ENCODE data around the gene ANKS1B. TPM values are rescaled to one million over a fixed set of nuclear protein-coding genes. Genes with fewer than 3 reads are reported as not detected.

Gene ANKS1B
- total RNA-seq, 1 experiment from 2014 or later: 5.8 TPM

DNA sequence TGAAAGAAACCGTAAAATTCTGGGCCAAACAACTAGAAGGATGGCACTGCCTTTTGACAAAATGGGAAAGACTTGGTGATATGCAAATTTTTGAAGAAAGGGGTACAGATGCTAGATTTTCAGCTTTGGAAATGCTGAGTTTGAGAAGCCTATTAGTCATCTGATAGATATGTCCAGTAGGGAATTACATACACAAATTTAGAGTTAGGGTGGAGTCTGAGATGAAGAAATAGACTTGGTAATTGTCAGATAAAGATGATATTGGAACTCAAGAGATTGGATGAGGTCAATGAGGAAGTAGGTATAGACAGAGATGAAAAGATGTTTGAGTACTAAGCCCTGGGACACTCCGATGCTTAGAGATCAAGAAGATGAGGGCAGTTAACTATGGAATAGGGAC, 184.1 kb downstream of the ANKS1B start:
- Mint-ChIP-seq H3K4me1 (no peaks in the 10 kb centered on the region), H3K4me3 (no peak overlapping the region), H3K27me3 (ENCODE audit: low read depth) (no peaks in the 10 kb centered on the region), H3K9me3 (no peaks in the 10 kb centered on the region), H3K36me3 (no peaks in the 10 kb centered on the region), H3K27ac (no peak overlapping the region)
- TF ChIP-seq CDX4 (CRISPR knock-in tag; IDR thresholded peaks at IDR 0.05; ENCODE audit: borderline replicate concordance): no peak
- TF ChIP-seq, protein P1, sequence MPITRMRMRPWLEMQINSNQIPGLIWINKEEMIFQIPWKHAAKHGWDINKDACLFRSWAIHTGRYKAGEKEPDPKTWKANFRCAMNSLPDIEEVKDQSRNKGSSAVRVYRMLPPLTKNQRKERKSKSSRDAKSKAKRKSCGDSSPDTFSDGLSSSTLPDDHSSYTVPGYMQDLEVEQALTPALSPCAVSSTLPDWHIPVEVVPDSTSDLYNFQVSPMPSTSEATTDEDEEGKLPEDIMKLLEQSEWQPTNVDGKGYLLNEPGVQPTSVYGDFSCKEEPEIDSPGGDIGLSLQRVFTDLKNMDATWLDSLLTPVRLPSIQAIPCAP (CRISPR knock-in tag; IDR thresholded peaks at IDR 0.05): no peak
- no peak for TF ChIP-seq ATF1 (CRISPR knock-in tag; IDR thresholded peaks at IDR 0.05)
- no peak for TF ChIP-seq ZNF121 (CRISPR knock-in tag; IDR thresholded peaks at IDR 0.05)
- no peak for TF ChIP-seq ATF3 (CRISPR knock-in tag; conservative IDR thresholded peaks at IDR 0.05)
- TF ChIP-seq, protein P2, sequence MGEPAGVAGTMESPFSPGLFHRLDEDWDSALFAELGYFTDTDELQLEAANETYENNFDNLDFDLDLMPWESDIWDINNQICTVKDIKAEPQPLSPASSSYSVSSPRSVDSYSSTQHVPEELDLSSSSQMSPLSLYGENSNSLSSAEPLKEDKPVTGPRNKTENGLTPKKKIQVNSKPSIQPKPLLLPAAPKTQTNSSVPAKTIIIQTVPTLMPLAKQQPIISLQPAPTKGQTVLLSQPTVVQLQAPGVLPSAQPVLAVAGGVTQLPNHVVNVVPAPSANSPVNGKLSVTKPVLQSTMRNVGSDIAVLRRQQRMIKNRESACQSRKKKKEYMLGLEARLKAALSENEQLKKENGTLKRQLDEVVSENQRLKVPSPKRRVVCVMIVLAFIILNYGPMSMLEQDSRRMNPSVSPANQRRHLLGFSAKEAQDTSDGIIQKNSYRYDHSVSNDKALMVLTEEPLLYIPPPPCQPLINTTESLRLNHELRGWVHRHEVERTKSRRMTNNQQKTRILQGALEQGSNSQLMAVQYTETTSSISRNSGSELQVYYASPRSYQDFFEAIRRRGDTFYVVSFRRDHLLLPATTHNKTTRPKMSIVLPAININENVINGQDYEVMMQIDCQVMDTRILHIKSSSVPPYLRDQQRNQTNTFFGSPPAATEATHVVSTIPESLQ (CRISPR knock-in tag; IDR thresholded peaks at IDR 0.05): no peak
- no peak for TF ChIP-seq EMX1 (CRISPR knock-in tag; IDR thresholded peaks at IDR 0.05)
- TF ChIP-seq ZNF512 (CRISPR knock-in tag; IDR thresholded peaks at IDR 0.05; ENCODE audit: borderline replicate concordance): no peak
- TF ChIP-seq GRHL2 (CRISPR knock-in tag; IDR thresholded peaks at IDR 0.05; ENCODE audit: insufficient replicate concordance, severe bottlenecking): no peak
- TF ChIP-seq ETV6 (CRISPR knock-in tag; IDR thresholded peaks at IDR 0.05): no peak
- TF ChIP-seq AR (CRISPR knock-in tag; IDR thresholded peaks at IDR 0.05): no peak
- TF ChIP-seq ZMAT4 (CRISPR knock-in tag; IDR thresholded peaks at IDR 0.05): no peak
- TF ChIP-seq, protein P3, sequence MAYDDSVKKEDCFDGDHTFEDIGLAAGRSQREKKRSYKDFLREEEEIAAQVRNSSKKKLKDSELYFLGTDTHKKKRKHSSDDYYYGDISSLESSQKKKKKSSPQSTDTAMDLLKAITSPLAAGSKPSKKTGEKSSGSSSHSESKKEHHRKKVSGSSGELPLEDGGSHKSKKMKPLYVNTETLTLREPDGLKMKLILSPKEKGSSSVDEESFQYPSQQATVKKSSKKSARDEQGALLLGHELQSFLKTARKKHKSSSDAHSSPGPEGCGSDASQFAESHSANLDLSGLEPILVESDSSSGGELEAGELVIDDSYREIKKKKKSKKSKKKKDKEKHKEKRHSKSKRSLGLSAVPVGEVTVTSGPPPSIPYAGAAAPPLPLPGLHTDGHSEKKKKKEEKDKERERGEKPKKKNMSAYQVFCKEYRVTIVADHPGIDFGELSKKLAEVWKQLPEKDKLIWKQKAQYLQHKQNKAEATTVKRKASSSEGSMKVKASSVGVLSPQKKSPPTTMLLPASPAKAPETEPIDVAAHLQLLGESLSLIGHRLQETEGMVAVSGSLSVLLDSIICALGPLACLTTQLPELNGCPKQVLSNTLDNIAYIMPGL (CRISPR knock-in tag; IDR thresholded peaks at IDR 0.05): no peak
- no peak for TF ChIP-seq JUN (CRISPR knock-in tag; IDR thresholded peaks at IDR 0.05)
- no peak for TF ChIP-seq ARID4B (CRISPR knock-in tag; IDR thresholded peaks at IDR 0.05; ENCODE audit: borderline replicate concordance)
- no peak for TF ChIP-seq PREB (CRISPR knock-in tag; IDR thresholded peaks at IDR 0.05; ENCODE audit: borderline replicate concordance)
- TF ChIP-seq ZNF671 (CRISPR knock-in tag; IDR thresholded peaks at IDR 0.05): no peak
- TF ChIP-seq, protein P4, sequence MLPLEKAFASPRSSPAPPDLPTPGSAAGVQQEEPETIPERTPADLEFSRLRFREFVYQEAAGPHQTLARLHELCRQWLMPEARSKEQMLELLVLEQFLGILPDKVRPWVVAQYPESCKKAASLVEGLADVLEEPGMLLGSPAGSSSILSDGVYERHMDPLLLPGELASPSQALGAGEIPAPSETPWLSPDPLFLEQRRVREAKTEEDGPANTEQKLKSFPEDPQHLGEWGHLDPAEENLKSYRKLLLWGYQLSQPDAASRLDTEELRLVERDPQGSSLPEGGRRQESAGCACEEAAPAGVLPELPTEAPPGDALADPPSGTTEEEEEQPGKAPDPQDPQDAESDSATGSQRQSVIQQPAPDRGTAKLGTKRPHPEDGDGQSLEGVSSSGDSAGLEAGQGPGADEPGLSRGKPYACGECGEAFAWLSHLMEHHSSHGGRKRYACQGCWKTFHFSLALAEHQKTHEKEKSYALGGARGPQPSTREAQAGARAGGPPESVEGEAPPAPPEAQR (CRISPR knock-in tag; IDR thresholded peaks at IDR 0.05): no peak
- DNase-seq (ENCODE audit: low spot score) (no peak), ATAC-seq (no peak)
- ChIA-PET CTCF (no interaction called here), POLR2A (no interaction called here)
